Keratinocyte (primary cell): ENCODE results near the gene DGLUCY. TPM values are rescaled to one million over a fixed set of nuclear protein-coding genes. Genes with fewer than 3 reads are reported as not detected.

Experiments
- DNase-seq: peaks from one replicate; pipeline ENCODE4 v3.0.0-alpha.2; 2011; ENCODE audit warnings: low read depth, missing footprints, low spot score
- FAIRE-seq: peaks from 2 replicates; lab custom pipeline; 2011; peaks lifted over from hg19 to GRCh38; lab: Jason Lieb, UNC
- H2AFZ ChIP-seq: 2 replicates; pipeline ENCODE4 v1.6.0; 2012; ENCODE audit warnings: low read length, control low read depth, inconsistent platforms; ENCODE audit not compliant: control insufficient read depth
- H3K27ac ChIP-seq: 2 replicates; pipeline ENCODE4 v1.5.1; 2011; ENCODE audit warnings: low read length; ENCODE audit not compliant: control insufficient read depth, insufficient read depth
- H3K27me3 ChIP-seq: 3 replicates; pipeline ENCODE4 v1.6.0; 2011; ENCODE audit warnings: low read length; ENCODE audit not compliant: control insufficient read depth, insufficient read depth; ENCODE audit errors: extremely low read depth
- H3K36me3 ChIP-seq, 2 experiments: 2 replicates in 1 of 2; 3 replicates in 1 of 2; pipeline ENCODE4 v1.5.1; 2011; ENCODE audit warnings: low read length in 2 of 2, mild to moderate bottlenecking in 1 of 2; ENCODE audit not compliant: control insufficient read depth in 2 of 2, insufficient read depth in 2 of 2; ENCODE audit errors: extremely low read depth in 1 of 2
- H3K4me1 ChIP-seq: 3 replicates; pipeline ENCODE4 v1.5.1; 2011; ENCODE audit warnings: low read length; ENCODE audit not compliant: control insufficient read depth, insufficient read depth; ENCODE audit errors: extremely low read depth
- H3K4me2 ChIP-seq: 3 replicates; pipeline ENCODE4 v1.6.0; 2011; ENCODE audit warnings: low read depth, low read length; ENCODE audit not compliant: control insufficient read depth, insufficient read depth; ENCODE audit errors: extremely low read depth
- H3K4me3 ChIP-seq, 3 experiments: fragments of 200-600 bp in 1 of 3; sonication (generic) in 1 of 3; 2 replicates in 2 of 3; 3 replicates in 1 of 3; pipeline ENCODE4 v1.5.1; 2011 to 2016; ENCODE audit warnings: low read length in 3 of 3, mild to moderate bottlenecking in 3 of 3, control low read depth in 2 of 3, inconsistent platforms in 1 of 3, low read depth in 1 of 3, mixed read lengths in 1 of 3, mixed run types in 1 of 3, moderate library complexity in 1 of 3; ENCODE audit not compliant: control insufficient read depth in 2 of 3, insufficient read depth in 2 of 3; ENCODE audit errors: extremely low read depth in 1 of 3
- H3K79me2 ChIP-seq: 2 replicates; pipeline ENCODE4 v1.6.0; 2012; ENCODE audit warnings: low read length; ENCODE audit not compliant: control insufficient read depth, insufficient read depth
- H3K9ac ChIP-seq: 3 replicates; pipeline ENCODE4 v1.6.0; 2011; ENCODE audit warnings: low read length; ENCODE audit not compliant: control insufficient read depth, insufficient read depth; ENCODE audit errors: extremely low read depth
- H3K9me1 ChIP-seq: 3 replicates; pipeline ENCODE4 v1.6.0; 2011; ENCODE audit warnings: low read length; ENCODE audit not compliant: control insufficient read depth, insufficient read depth; ENCODE audit errors: extremely low read depth
- H3K9me3 ChIP-seq: 2 replicates; pipeline ENCODE4 v1.5.1; 2012; ENCODE audit warnings: low read depth, low read length; ENCODE audit not compliant: control insufficient read depth
- H4K20me1 ChIP-seq: 3 replicates; pipeline ENCODE4 v1.6.0; 2011; ENCODE audit warnings: low read length; ENCODE audit not compliant: control insufficient read depth, insufficient read depth; ENCODE audit errors: extremely low read depth
- EZH2 ChIP-seq: IDR thresholded peaks from one replicate; pipeline ENCODE4 v1.6.1; 2012; ENCODE audit warnings: inconsistent platforms, mild to moderate bottlenecking, low read length, moderate library complexity
- dilution Hi-C: fragments of 300-500 bp; cut with MboI; formaldehyde crosslinking; loops from one replicate; pipeline ENCODE4 v1.7.0; 2020; ENCODE audit warnings: low sequenced_read_pairs; ENCODE audit not compliant: extremely low pct_ligation_motif_present
- polyA plus RNA-seq, 5 experiments: library from polyadenylated mRNA; depleted of rRNA in 3 of 5; stranded (reverse) in 3 of 5; stranded (forward) in 1 of 5; unstranded in 1 of 5; fragments of >200 nt; gene quantifications; 1 replicate in 1 of 5; 2 replicates in 3 of 5; 3 replicates in 1 of 5; pipeline versions ENCODE4 v1.2.1 to v1.2.3, GENCODE V29; 2011 to 2012; ENCODE audit warnings: missing spikeins in 2 of 5, low read depth in 1 of 5, low replicate concordance in 1 of 5
- TF ChIP-seq, protein P1 (sequence below), 3 experiments: IDR thresholded peaks in 1 of 3; conservative IDR thresholded peaks in 1 of 3; optimal IDR thresholded peaks in 1 of 3; 2 replicates in 2 of 3; 3 replicates in 1 of 3; pipeline versions ENCODE3 to v1.5.1; 2011; ENCODE audit warnings: low read length in 3 of 3, mild to moderate bottlenecking in 3 of 3, moderate library complexity in 2 of 3, control low read depth in 1 of 3, inconsistent platforms in 1 of 3; ENCODE audit not compliant: insufficient read depth in 2 of 3; ENCODE audit errors: extremely low read depth in 1 of 3

The DGLUCY gene
- polyA plus RNA-seq, 1 donor (not counting 4 experiments of a cell fraction or from before 2014, with no cell fraction given), result 19.4 TPM

DNA sequence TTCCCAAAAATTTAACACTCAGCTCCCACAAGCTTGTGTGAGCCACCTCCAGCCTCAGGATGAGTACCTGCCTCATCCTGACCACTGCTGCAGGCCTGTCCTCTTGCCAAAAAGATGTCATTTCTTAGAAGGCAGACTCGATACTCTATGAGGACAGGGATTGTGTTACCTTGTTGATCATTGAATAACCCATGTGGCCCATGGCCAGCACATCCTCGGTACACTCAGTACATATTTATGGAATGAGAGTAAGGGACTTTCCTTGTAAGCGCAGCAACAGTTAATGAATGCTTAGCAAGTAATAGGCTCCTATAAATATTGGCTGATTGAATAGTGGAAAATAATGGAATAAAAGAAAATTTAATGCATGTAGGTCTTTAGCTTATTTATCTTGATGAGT is 15.3 kb upstream of the DGLUCY start:
- Histone ChIP-seq H3K9ac (no peak overlapping the region), H2AFZ (no peak overlapping the region), H3K9me3 (no peaks in the 10 kb centered on the region), H3K79me2 (no peaks in the 10 kb centered on the region), H3K36me3 (no peaks in the 10 kb centered on the region), H3K27ac (no peak overlapping the region), H4K20me1 (no peaks in the 10 kb centered on the region), H3K9me1 (no peaks in the 10 kb centered on the region), H3K4me3 (no peak overlapping the region), H3K4me1 (peaks cover 3% of the 10 kb centered on the region), H3K4me2 (no peak overlapping the region), H3K27me3 (no peaks in the 10 kb centered on the region)
- DNase-seq (no peak), FAIRE-seq (peak; percentile 84)
- dilution Hi-C loops, result no loop called here
- TF ChIP-seq, protein P1, sequence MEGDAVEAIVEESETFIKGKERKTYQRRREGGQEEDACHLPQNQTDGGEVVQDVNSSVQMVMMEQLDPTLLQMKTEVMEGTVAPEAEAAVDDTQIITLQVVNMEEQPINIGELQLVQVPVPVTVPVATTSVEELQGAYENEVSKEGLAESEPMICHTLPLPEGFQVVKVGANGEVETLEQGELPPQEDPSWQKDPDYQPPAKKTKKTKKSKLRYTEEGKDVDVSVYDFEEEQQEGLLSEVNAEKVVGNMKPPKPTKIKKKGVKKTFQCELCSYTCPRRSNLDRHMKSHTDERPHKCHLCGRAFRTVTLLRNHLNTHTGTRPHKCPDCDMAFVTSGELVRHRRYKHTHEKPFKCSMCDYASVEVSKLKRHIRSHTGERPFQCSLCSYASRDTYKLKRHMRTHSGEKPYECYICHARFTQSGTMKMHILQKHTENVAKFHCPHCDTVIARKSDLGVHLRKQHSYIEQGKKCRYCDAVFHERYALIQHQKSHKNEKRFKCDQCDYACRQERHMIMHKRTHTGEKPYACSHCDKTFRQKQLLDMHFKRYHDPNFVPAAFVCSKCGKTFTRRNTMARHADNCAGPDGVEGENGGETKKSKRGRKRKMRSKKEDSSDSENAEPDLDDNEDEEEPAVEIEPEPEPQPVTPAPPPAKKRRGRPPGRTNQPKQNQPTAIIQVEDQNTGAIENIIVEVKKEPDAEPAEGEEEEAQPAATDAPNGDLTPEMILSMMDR (optimal IDR thresholded peaks at IDR 0.05 in 1 of 3, IDR thresholded peaks at IDR 0.05 in 1 of 3, conservative IDR thresholded peaks at IDR 0.05 in 1 of 3; ENCODE audit: extremely low read depth in 1 of 3, insufficient read depth in 2 of 3, low read length in 3 of 3), result no peak
- TF ChIP-seq EZH2, result no peak

DNA sequence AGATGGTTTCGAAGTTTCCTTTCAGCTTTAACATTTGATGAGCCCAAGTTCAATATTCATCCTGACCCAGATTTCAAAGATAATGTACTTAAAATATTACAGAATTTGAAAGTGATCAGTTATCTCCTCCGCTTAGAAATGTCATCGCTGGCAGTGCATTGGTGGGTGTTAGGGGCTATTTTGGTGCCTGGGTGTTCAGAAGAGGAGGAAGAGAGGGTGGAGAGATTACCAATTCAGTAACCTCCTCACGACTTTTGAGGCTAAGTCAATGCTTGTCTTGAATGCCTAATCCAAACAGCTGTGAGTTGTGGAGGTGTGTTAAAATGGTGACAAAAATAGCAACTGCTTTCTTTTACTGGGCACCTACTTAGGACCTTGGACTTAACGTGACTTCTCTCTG is 13.8 kb upstream of the DGLUCY start:
- H2AFZ ChIP-seq, result no peak overlapping the region
- no peaks in the 10 kb centered on the region for H4K20me1 ChIP-seq
- H3K4me2 ChIP-seq, result no peak overlapping the region
- no peaks in the 10 kb centered on the region for H3K27me3 ChIP-seq
- DNase-seq (no peak), FAIRE-seq (no peak)
- no peaks in the 10 kb centered on the region for H3K36me3 ChIP-seq
- H3K4me1 ChIP-seq, result peaks cover 3% of the 10 kb centered on the region
- H3K9me1 ChIP-seq, result no peaks in the 10 kb centered on the region
- H3K4me3 ChIP-seq, result no peak overlapping the region
- TF ChIP-seq EZH2, result no peak
- TF ChIP-seq, protein P1 (optimal IDR thresholded peaks at IDR 0.05 in 1 of 3, IDR thresholded peaks at IDR 0.05 in 1 of 3, conservative IDR thresholded peaks at IDR 0.05 in 1 of 3; ENCODE audit: extremely low read depth in 1 of 3, insufficient read depth in 2 of 3, low read length in 3 of 3), result no peak
- no peak overlapping the region for H3K9ac ChIP-seq
- no peak overlapping the region for H3K27ac ChIP-seq
- dilution Hi-C loops, result no loop called here
- H3K79me2 ChIP-seq, result no peaks in the 10 kb centered on the region
- H3K9me3 ChIP-seq, result no peaks in the 10 kb centered on the region
